ENCODE measurements around the gene NLN. TPM values are rescaled to one million over a fixed set of nuclear protein-coding genes. Genes with fewer than 3 reads are reported as not detected.
"Not testable (repeated sequence)": the region's sequence is repeated elsewhere in the genome, so short reads cannot be mapped to it uniquely, and the experiment has no call there.

NLN gene
- polyA plus RNA-seq, 1 experiment: 15.4 TPM

GRCh38 chr5:65769539-65769938 lies 47.5 kb downstream of the NLN start:
- ChIA-PET POLR2A (interaction anchor here (0.6 kb wide), 1 partner anchor 32 kb away, joined by 3 read pairs; no protein-coding TSS in a partner anchor), CTCF (interaction anchor here (0.8 kb wide), 1 partner anchor 42 kb away, joined by 3 read pairs; no protein-coding TSS in a partner anchor)
- Histone ChIP-seq H3K4me3 (ENCODE audit: low read depth, low read length) (no peak overlapping the region), H3K36me3 (ENCODE audit: control insufficient read depth, insufficient read depth, low read length) (no peaks in the 10 kb centered on the region), H3K27me3 (ENCODE audit: control insufficient read depth, insufficient read depth, low read length) (no peaks in the 10 kb centered on the region)
- TF ChIP-seq CTCF (IDR thresholded peaks at IDR 0.05; ENCODE audit: insufficient read depth, low read depth, low read length): no peak
- DNase-seq (ENCODE audit: low read depth): peak; percentile 67

DNA sequence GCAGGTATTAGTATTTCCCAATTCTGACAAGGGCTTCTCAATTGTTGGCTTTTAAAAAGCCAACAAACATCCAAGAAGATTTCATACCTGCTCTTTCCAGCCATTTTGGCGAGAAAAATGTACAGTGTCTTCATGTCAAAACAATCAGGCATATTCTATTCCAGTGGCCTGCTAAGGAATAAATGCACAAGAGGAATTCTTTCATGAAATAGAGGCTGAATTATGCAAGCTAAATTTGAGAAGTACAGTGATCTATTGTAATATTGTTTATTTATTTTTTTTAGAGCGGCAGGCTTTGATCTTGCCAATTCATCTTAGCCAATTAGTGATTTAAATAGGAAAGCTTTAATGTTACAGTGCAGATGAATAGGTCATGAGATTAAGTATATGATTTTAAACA lies 49.3 kb downstream of the NLN start:
- Histone ChIP-seq H3K27me3 (ENCODE audit: control insufficient read depth, insufficient read depth, low read length) (no peaks in the 10 kb centered on the region), H3K36me3 (ENCODE audit: control insufficient read depth, insufficient read depth, low read length) (no peaks in the 10 kb centered on the region), H3K4me3 (ENCODE audit: low read depth, low read length) (no peak overlapping the region)
- no peak for DNase-seq (ENCODE audit: low read depth)
- TF ChIP-seq CTCF (IDR thresholded peaks at IDR 0.05; ENCODE audit: insufficient read depth, low read depth, low read length): no peak
- CTCF ChIA-PET: no interaction called here
- POLR2A ChIA-PET: no interaction called here

- POLR2A ChIA-PET; H3K36me3 ChIP-seq (ENCODE audit: control insufficient read depth, insufficient read depth, low read length); DNase-seq (ENCODE audit: low read depth); CTCF ChIA-PET; H3K4me3 ChIP-seq (ENCODE audit: low read depth, low read length); H3K27me3 ChIP-seq (ENCODE audit: control insufficient read depth, insufficient read depth, low read length): not testable (repeated sequence)
These were observed 51.0 kb downstream of the NLN start for GRCh38 chr5:65772963-65773362.

DNA sequence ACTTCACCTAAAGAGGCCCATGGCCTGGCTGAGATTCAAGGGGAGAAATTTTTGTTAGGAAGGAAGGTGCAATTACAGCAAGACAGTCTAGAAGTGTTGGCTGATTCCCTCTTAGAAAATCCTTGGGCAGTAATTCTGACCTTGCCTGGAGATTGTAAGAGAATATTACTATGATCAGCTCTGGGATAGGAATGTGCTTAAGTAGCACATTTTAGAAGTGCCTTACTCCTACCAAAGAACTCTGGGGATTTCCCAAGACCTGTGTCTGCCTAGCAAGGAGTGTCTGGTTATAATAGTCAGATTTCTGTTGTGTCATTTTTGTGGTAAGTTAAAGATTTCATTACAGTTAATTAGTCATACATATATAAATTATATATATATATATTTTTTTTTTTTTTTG lies 52.3 kb downstream of the NLN start:
- no peak overlapping the region for H3K4me3 ChIP-seq (ENCODE audit: low read depth, low read length)
- no peak for TF ChIP-seq CTCF (IDR thresholded peaks at IDR 0.05; ENCODE audit: insufficient read depth, low read depth, low read length)
- DNase-seq (ENCODE audit: low read depth): peak; percentile 62
- ChIA-PET POLR2A (interaction anchor here (0.6 kb wide), 1 partner anchor 151 kb away, joined by 4 read pairs; no protein-coding TSS in a partner anchor), CTCF (interaction anchor here (0.6 kb wide), 1 partner anchor 40 kb away, joined by 3 read pairs; no protein-coding TSS in a partner anchor)
- H3K36me3 ChIP-seq (ENCODE audit: control insufficient read depth, insufficient read depth, low read length): no peaks in the 10 kb centered on the region
- H3K27me3 ChIP-seq (ENCODE audit: control insufficient read depth, insufficient read depth, low read length): no peaks in the 10 kb centered on the region

- H3K27me3 ChIP-seq (ENCODE audit: control insufficient read depth, insufficient read depth, low read length): no peaks in the 10 kb centered on the region
- CTCF ChIA-PET: interaction anchor here (1.0 kb wide), 1 partner anchor 14 kb away, joined by 3 read pairs; no protein-coding TSS in a partner anchor
These were observed 53.5 kb downstream of the NLN start for GRCh38 chr5:65775476-65775875.

More at GRCh38 chr5:65775476-65775875, 53.5 kb downstream of the NLN start:
- POLR2A ChIA-PET: no interaction called here
- no peak for DNase-seq (ENCODE audit: low read depth)
- H3K36me3 ChIP-seq (ENCODE audit: control insufficient read depth, insufficient read depth, low read length): no peaks in the 10 kb centered on the region
- no peak for TF ChIP-seq CTCF (IDR thresholded peaks at IDR 0.05; ENCODE audit: insufficient read depth, low read depth, low read length)
- H3K4me3 ChIP-seq (ENCODE audit: low read depth, low read length): no peak overlapping the region
